ENCODE data around the gene IFNGR1.

Gene IFNGR1

GRCh38 chr6:137191670-137192069 lies 27.5 kb downstream of the IFNGR1 start:
- TF ChIP-seq CTCF (IDR thresholded peaks at IDR 0.05; ENCODE audit: insufficient read depth, low read length, poor library complexity, severe bottlenecking): no peak
- no peak overlapping the region for H3K4me3 ChIP-seq (replicated peaks; ENCODE audit: low read depth, low read length)

GRCh38 chr6:137191236-137191635 lies 27.9 kb downstream of the IFNGR1 start:
- no peak overlapping the region for H3K4me3 ChIP-seq (replicated peaks; ENCODE audit: low read depth, low read length)
- TF ChIP-seq CTCF (IDR thresholded peaks at IDR 0.05; ENCODE audit: insufficient read depth, low read length, poor library complexity, severe bottlenecking): no peak
- no peaks in the 10 kb centered on the region for H3K27me3 ChIP-seq (replicated peaks; ENCODE audit: control insufficient read depth, insufficient read depth, low read length)
- H3K36me3 ChIP-seq (ENCODE audit: control insufficient read depth, insufficient read depth, low read length): no peaks in the 10 kb centered on the region
- DNase-seq (ENCODE audit: extremely low read depth, insufficient read length): no peak

More at GRCh38 chr6:137191670-137192069, 27.5 kb downstream of the IFNGR1 start:
- DNase-seq (ENCODE audit: extremely low read depth, insufficient read length): no peak
- no peaks in the 10 kb centered on the region for H3K36me3 ChIP-seq (ENCODE audit: control insufficient read depth, insufficient read depth, low read length)
- H3K27me3 ChIP-seq (replicated peaks; ENCODE audit: control insufficient read depth, insufficient read depth, low read length): no peaks in the 10 kb centered on the region

GRCh38 chr6:137190583-137191094 lies 28.5 kb downstream of the IFNGR1 start:
- no peak overlapping the region for H3K4me3 ChIP-seq (replicated peaks; ENCODE audit: low read depth, low read length)
- TF ChIP-seq CTCF (IDR thresholded peaks at IDR 0.05; ENCODE audit: insufficient read depth, low read length, poor library complexity, severe bottlenecking): no peak
- no peaks in the 10 kb centered on the region for H3K36me3 ChIP-seq (ENCODE audit: control insufficient read depth, insufficient read depth, low read length)
- DNase-seq (ENCODE audit: extremely low read depth, insufficient read length): no peak
- no peaks in the 10 kb centered on the region for H3K27me3 ChIP-seq (replicated peaks; ENCODE audit: control insufficient read depth, insufficient read depth, low read length)

- DNase-seq (ENCODE audit: extremely low read depth, insufficient read length): no peak
- H3K4me3 ChIP-seq (replicated peaks; ENCODE audit: low read depth, low read length): no peak overlapping the region
- no peak for TF ChIP-seq CTCF (IDR thresholded peaks at IDR 0.05; ENCODE audit: insufficient read depth, low read length, poor library complexity, severe bottlenecking)
- no peaks in the 10 kb centered on the region for H3K36me3 ChIP-seq (ENCODE audit: control insufficient read depth, insufficient read depth, low read length)
- H3K27me3 ChIP-seq (replicated peaks; ENCODE audit: control insufficient read depth, insufficient read depth, low read length): no peaks in the 10 kb centered on the region
These were observed 30.3 kb downstream of the IFNGR1 start for GRCh38 chr6:137188855-137189254.

GRCh38 chr6:137185290-137185689 lies 33.9 kb downstream of the IFNGR1 start:
- DNase-seq (ENCODE audit: extremely low read depth, insufficient read length): no peak
- no peak for TF ChIP-seq CTCF (IDR thresholded peaks at IDR 0.05; ENCODE audit: insufficient read depth, low read length, poor library complexity, severe bottlenecking)
- Histone ChIP-seq H3K27me3 (replicated peaks; ENCODE audit: control insufficient read depth, insufficient read depth, low read length) (no peaks in the 10 kb centered on the region), H3K4me3 (replicated peaks; ENCODE audit: low read depth, low read length) (no peak overlapping the region), H3K36me3 (ENCODE audit: control insufficient read depth, insufficient read depth, low read length) (no peaks in the 10 kb centered on the region)

GRCh38 chr6:137182654-137183073 lies 36.5 kb downstream of the IFNGR1 start:
- Histone ChIP-seq H3K4me3 (replicated peaks; ENCODE audit: low read depth, low read length) (no peak overlapping the region), H3K27me3 (replicated peaks; ENCODE audit: control insufficient read depth, insufficient read depth, low read length) (no peaks in the 10 kb centered on the region), H3K36me3 (ENCODE audit: control insufficient read depth, insufficient read depth, low read length) (no peaks in the 10 kb centered on the region)
- DNase-seq (ENCODE audit: extremely low read depth, insufficient read length): no peak
- TF ChIP-seq CTCF (IDR thresholded peaks at IDR 0.05; ENCODE audit: insufficient read depth, low read length, poor library complexity, severe bottlenecking): no peak

Measured in GM06990 (cell line).